GM03348 (cell line): ENCODE measurements around the gene RALGPS1.

Source experiments
- DNase-seq: peaks from one replicate; pipeline ENCODE4 v3.0.0; 2012; ENCODE audit warnings: low spot score

RALGPS1 gene

DNA sequence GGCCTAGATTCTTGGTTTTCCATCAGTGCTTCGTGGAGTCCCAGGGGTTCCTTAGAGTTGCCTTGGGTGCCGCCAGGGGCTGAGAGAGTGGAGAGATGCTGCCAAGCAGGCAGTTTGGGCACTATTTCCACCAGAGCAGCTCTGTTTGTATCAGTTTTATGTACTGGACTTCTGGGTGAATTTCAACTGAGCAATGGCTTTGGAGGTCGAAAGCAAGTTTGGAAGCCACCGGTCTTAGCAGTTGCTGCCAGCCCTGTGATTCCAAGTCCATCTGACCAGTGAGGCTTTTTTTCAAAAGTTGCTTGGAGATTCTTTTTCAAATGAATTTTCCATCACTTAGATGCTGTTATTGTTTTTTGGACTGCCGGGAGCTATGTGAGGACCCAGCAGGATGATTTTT, 139.4 kb downstream of the RALGPS1 start:
- DNase-seq: no peak

DNA sequence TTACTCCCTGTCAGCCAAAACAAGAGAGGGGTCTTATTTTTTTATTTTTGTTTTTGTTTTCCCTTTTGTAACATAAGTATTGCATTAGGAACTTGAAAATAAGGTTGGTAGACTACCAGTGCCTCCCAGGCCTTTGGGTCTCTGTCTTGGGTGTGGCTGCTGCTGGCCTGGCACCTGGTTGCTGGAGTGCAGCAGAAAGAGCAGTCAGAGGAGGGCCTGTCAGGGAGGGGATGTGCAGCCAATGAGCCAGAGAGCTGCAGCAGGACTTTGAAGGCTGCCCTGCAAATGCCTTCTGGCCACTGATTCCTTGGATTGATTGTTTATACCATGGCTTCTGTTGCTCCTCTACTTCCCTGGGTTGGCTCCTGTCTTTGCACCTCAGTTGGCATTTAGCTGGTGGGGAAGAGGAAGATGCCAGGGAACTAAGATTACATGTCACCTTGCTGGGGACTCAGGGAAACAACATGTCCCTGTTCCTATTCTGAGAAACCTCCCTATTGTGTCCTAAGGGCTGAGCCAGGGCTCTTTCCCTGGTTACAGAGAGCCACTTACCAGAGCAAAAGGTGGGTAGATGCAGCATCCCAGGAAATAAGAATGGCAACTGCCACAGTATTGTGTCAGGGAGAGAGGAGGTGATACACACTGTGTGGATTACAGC, 141.3 kb downstream of the RALGPS1 start:
- DNase-seq: no peak

DNA sequence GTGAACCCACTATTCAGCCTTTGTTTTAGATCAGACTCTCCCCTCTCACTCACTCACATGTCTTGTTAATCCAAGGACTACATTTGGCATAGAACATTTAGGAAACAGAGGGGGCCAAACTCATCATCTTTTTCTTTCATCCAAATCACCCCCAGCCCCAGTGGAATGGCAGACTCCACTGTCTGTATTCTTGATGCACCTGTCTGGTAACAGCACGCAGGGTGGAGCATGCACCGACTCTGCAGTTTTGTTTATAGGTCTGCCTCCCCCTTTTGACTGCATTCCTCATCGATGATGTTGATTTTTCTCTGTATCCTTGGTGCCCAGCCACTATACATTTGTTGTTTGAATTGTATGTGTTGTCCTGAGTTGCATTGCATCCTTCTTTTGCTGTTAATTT, 141.9 kb downstream of the RALGPS1 start:
- no peak for DNase-seq

DNA sequence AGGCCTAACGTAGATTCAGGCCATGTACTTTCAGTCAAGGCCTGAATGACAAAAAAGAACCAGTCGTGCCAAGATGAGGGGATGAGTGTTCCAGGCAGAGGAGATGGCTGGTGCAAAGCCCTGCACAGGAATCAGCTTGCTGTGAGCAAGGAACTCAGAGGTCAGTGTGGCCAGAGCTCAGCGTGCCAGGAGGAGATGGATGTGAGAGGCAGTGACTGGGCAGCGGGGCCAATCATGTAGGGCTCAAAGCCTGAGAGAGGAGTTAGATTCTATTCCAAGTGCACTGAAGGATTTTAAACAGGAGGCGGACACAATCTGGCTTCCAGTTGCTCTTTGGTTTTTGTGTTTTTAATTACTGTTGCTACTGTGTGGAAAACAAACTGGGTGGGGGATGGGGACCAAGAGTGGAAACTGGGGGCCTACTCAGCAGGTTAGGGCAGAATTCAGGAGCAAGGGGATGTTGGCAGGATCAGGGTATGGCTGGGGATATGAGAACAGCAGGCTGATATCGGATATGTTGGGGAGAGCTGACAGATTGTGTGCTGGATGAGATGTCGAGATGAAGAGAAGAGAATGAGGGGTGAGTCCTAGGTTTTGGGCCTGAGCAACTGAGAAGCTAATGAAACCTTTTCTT, 143.5 kb downstream of the RALGPS1 start:
- DNase-seq: no peak

DNA sequence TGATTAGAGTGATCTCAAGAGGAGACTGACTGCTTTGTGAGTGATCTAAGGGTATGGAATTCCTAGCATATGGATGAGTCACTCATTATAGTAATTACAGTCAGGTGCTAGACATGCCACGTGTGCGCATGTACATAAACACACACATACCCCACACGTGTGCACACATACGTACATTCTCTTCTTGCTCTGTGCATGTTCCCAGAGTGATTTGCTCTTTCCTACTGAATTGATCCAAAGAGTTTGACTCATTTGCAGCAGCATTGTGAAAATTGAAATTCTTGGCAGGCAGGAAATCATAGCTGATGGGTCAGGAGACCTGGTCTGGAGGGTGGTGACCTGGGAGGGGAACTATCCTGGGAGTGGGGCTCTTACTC, 144.1 kb downstream of the RALGPS1 start:
- DNase-seq: no peak

DNA sequence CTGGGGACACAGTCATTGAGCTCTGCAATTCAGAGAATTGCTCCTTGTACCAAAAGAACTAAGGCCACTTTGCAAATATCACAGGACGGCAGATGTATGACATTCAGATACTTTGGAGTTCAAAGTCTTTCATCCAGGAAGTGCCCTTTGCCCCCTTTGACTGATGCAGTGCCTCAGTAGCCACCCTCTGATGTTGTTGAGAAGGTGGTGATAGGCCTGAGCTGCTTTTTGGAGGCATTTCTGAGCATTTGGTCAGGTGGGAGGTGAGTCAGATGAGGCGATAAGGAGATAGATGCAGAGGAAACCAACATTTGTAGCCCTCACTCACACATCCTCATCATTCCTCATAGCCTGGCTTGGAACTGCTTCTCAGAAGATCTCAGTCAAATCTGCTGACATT, 144.4 kb downstream of the RALGPS1 start:
- DNase-seq: no peak

DNA sequence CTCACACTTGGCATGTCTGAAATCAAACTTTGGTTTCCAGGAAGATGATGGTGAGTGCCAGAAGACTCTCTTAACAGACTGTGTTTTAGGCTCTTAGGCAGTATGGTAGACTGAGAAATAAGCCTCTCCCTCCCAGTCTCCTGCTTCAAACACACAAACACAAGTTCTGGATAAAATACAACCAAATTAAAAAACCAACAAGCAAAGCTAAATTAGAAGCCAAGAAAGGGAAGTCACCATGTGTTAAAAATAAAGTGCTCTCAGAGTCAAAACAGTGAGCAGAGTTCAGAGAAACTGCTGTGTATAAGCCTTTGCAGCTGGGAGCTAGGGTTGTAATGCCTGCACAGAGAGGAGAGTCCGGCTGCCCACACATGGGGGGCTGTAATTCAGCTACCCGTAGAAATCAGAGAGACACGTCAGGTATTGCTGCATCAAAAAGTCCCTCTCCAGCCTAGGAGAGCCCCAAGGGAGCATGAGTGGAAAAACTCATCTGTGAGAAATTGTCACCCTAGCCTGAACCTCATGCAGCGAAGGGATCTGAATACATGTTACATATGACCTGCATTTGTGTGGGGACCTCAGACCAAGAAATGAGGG, 145.3 kb downstream of the RALGPS1 start:
- DNase-seq: no peak

DNA sequence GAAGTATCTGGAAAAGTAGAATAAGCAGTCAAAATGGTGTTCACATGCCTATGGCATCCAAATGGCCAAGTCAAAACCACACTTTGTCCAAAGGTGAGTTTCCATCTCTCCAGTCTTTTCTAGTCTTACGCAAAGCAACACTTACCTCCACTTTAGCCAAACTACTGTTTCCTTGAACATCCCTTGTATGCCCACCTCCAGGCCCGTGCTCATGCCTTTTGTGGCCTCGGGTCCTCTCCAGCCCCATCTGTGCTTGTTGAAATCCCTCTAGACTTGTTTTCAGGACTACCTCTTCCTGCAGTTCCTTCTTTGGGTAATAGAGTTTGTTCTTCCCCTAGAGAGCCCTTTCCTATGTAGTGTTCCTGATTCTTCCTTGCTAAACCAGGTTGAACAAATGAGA, 146.8 kb downstream of the RALGPS1 start:
- DNase-seq: no peak

DNA sequence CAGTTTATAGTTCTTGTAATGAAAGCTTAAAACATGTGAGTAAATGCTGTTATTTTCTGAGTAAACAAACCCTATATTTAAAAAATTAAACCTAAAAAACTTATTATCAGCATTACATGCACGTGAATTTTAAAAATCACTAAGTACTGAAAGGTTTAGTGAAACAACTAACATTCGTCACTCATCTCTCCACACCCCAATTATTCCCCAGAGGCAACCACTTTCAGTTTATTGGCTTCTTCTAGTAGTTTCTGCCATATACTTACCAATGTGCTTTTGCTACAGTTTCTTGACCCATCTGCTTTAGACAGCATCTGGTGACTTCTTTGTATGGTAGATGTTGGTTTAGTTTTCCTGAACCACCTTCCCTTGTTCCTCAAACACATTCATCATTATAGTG, 149.8 kb downstream of the RALGPS1 start:
- DNase-seq: no peak

DNA sequence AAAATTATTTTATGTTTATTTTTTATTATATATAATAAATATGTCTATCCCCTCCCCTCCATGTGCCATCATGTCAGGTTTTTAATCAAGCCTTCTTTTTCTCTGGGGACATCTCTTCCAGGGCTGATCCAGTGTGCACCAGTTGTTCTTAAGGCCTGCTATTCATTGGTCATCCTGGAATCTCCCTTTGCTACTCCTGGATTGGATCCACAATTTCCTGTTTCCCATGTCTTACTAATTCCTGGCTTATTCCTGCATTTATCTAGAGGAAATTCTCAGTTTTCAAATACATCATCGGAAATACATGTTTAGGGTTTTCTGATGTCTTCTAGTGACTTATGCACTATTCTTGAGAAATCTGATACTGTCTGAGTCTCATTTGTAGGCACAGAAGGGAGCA, 151.0 kb downstream of the RALGPS1 start:
- DNase-seq: peak; percentile 70

DNA sequence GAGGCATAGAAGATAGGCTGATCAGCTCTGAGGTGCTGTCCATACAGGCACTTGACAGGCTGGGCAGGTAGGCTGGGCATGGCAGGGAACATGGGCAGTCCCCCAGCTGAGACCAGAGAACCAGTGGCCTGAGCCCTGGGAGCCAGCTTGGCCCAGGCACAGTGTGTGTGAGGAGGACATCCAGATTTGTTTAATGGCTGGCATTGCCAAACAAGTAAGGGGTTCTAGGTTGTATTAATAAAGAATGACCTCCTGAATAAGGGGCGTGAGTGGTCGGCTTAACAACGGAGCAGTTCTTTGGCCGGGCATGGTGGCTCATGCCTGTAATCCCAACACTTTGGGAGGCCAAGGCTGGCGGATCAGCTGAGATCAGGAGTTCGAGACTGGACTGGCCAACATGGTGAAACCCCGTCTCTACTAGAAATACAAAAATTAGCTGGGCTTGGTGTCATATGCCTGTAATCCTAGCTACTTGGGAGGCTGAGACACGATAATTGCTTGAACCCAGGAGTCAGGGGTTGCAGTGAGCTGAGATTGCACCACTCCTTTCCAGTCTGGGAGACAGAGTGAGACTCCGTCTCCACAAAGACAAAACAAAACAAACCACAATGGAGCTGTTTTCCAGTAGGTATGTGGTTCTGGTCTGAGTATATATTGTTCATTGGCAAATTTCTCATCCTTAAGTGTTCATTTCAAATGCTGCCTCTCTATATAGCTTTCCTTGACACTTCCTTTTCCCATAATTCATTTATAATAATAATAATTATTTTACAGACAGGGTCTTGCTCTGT, 151.7 kb downstream of the RALGPS1 start:
- no peak for DNase-seq

DNA sequence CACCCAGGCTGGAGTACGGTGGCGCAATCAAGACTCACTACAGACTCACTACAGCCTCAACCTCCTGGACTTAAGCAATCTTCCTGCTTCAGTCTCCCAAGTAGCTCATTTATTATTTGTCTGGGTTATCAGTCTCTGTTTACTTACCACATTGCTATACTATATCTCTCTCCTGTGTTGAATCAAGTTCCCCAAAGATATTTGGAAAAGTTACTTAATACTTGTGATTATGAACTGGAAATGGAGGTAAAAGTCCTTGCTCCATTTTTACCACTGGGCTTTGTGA, 152.2 kb downstream of the RALGPS1 start:
- DNase-seq: no peak

DNA sequence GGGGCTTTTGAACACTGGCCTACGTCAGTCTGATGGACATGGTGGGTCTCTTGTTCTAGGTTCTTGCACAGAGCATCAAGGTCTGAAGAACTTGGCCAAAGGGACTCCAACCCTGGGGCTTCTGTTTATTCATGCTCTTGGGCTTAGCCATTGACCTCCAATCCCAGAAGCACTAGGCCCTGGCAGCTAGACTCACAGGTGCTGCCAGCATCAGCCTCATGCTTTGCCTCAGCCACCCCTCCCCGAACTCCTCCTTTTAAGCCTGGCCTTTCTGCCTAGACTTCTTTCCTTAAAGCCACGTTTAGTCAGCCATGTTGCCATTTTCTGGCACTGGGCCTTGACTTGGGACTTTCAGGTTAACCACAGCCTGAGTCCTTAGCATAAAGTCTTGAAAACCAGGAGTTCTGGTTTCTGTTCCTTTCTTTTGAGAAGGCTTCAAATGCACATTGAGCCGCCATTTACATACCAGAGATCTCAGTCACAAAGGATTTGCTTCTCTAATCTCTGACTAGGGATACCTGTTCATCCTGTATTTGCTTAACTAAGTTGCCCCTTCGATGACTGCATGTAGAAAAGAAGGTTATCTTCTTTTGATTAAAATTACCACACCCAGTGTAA, 153.1 kb downstream of the RALGPS1 start:
- DNase-seq: no peak

DNA sequence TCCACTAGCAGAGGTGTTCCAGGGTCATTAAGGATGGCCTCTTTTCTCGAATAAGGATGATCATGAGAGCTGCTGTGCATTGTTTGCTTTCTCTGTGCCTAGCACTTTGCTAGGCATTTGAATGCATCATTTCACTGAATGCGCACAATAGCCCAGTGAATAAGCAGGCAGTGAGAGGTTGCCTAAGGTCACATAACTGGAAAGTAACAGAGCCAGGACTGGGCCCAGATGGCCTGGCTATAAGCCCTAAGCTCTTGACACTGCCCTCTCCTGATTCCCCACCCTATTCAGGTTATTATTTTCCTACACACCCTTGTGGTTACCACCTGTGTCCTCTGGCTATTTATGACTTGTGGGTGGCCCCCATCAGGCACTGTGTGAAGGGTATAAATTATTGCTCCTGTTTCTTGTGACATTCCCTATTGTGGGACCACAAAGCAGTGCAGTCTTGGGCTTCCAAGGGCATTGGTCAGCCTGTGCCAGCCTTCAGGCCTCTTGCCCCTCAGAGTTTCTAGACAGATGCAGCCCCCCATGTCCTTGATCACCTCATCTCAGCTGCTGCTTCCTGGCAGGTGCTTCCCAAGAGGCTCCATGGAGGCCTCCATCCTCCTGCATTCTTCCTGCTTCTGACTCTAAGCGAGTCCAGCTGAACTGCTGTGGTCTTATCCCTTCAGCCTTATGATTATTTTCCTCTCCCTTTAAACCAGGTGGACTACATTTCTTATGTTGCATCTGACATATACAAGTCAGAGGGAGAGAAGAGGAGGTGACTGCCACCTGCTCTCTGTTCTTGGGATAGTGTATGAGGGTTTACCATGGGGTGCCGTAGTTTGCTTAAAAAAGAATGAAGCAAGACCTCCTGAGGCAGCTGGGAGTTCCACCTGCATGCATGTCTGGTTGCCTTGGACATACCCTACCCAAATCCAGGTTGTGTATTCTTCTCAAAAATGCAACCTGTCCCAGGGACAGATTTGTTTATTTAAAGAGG, 160.3 kb downstream of the RALGPS1 start:
- DNase-seq: no peak

DNA sequence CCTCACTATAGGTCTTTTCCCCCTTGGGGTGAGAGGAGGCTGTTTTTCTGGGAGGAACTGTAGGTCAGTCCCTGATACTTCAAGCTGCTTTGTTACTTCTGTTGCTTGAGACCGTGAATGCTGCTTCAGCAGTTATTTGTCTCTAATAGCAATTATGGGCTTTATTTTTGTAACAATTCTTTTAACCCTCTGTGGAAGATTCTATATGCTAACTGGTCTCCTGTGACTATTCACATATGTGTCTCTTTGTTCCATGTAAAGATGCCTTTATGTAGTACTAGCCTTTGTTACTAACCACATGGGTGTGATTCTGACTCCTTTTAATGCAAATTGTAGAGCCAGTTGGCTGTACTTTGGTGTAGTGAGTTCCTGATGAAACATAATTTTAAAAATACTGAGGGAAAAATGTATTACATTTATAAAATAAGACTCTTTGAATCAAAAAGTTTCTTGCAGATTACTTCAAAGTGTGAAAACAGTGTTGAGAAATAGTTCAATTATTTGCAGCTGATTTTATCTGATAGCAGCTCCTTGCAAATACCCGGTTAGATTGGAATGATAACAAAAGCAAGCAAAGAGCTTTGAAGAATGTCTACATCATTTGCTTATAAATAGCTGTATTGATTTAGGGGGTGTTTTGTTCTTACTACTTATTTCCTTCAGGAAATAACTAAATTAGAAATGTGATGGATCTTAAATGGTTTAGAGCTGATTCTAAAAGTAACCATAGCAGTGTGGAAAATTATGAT, 161.2 kb downstream of the RALGPS1 start:
- DNase-seq: no peak

DNA sequence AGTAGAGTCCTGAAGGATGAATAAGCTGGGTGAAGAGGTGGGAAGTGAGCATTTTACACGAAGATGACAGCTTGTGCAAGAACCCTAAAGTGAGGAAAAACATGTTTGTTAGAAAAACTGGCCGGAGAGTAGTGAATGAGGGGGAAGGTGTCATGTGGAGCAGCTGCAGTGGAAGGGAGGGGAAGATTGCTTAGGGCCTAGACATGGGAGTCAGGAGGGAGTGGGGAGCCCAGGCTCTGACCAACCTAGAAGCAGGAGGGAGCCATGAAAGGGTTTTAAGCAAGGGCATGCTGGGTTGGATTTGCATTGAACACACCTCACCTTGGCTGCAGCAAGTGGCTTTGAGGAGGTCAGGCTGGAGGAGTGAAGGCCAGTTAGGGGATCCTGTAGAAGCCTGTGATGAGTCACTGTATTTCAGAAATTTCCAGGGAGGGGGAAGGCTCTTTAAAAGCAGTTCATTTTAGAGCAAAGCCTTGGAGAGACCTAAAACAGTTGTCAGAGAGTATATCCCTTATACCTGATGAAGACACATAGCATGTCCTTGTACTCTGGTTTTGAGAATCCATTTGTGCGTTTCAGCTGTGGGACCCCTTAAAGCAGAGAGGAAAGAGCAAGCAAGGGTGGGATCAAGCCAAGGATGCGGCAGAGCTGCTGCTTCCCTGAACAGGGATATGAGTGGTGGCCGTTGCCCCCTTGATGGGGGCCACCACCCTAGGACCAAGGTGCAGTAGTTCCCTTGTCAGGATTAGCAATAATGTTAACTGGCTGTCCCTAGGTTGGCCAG, 162.5 kb downstream of the RALGPS1 start:
- no peak for DNase-seq

DNA sequence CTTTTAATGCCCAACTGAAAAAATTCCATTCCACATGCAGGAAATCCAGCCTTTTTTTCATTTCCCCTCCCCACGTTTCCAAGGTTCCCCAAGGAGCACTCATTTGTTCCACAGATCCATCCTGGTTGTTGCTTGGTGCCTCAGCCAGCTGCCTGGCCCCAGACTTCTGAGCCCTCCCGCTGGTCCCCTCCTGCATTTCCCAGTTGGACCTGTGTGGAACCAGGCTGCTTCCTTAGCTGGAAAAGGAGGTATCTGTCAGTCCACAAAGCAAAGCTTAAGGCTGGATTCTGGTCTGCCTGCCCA, 163.0 kb downstream of the RALGPS1 start:
- no peak for DNase-seq

DNA sequence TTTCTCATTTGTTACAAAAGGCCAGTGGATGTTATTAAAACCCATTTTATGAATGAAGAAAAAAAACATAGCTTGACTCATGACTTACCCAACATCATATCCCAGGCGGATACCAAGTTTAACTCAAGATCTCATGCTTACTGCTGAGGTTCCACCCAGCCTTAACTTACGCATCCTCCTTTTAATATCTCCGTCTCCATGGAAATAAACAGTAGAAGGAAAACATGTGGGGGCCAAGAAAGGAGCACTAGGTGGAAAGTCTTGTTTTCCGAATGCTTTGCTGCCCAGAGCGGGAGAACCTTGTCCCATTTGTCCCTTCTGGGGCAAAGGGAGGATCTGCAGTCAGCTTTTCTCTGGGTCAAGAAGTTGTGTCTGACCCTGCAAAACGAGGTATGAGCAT, 163.8 kb downstream of the RALGPS1 start:
- no peak for DNase-seq

DNA sequence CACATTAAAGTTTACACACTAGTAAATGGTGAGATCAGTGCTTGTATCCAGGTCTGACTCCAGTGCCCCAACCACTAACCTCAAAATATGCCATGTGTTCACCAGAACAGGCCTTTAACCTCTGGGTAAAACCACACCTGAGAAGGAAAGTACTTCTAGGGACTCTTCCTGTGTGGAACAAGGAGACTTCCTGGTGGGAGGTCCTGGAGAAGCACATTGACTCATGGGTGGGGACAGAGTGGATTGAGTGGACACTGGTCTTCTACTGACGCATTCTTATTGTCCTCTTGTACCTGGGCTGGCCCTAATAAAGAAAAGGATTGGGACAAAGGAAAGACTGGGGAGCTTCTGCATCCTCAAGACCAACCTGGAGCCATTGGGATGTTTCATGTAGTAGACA, 164.4 kb downstream of the RALGPS1 start:
- DNase-seq: no peak

DNA sequence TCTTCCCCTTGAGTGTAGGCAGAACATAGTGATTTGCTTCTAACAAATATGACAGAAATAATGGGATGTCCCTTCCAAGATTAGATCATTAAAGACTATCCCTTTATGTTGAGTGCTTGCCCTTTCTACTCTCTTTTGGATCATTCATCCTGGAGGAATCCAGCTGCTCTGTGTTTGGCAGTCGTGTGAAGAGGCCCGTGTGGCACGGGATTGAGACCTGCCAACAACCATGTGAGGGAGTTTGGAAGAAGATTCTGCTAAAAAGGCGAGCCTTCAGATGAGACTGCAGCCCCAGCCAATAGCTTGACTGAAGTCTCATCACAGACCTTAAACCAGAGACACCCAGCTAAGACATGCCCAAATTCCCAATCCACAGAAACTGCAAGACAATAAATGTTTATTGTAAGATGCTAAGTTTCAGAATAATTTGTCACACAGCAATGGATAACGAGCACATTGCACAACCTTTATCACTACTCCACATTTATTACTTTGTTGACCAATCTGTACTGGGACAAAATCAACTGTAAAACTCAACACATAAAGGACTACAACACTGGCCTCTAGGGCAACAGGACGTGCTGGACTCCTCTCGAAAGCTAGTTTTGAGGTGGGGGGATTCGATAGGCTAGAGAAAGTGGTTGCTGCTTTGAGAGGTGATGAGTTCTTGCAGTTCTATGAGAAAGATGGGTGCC, 165.0 kb downstream of the RALGPS1 start:
- DNase-seq: no peak
